Adrenal gland (tissue), 5 donors: ENCODE data around the gene SH2B2.

ENCODE experiments used
- POLR2A ChIP-seq, 2 donors: fragments of 450-650 bp; IDR thresholded peaks; one replicate each; pipeline ENCODE4 v1.6.1; 2017; ENCODE audit warnings: antibody characterized with exemption in 2 of 2, mild to moderate bottlenecking in 2 of 2, moderate library complexity in 1 of 2
- TF ChIP-seq, protein P1 (sequence below), 6 experiments: fragments of 450-650 bp in 4 of 6; fragments of 200-600 bp in 2 of 6; sonication (generic) in 1 of 6; IDR thresholded peaks; 1 replicate in 5 of 6; 2 replicates in 1 of 6; pipeline versions ENCODE4 v1.5.1 to v1.8.0; 2016 to 2021; ENCODE audit warnings: antibody characterized with exemption in 6 of 6, mild to moderate bottlenecking in 2 of 6, moderate library complexity in 1 of 6
- donor health status: DM: no; HTN: no; CAD: no.

DNA sequence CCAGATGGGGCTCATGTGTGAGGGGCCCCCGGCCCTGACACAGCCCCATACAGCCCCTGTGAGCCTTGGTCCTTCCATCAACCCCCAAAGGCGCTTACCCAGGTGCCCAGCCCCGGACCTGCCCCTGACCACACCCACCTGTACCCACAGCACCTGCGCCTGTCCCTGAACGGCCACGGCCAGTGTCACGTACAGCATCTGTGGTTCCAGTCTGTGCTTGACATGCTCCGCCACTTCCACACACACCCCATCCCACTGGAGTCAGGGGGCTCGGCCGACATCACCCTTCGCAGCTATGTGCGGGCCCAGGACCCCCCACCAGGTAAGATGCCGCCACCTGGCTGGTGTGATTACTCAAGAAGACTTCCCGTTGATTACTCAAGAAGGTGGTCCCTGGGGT lies 33.5 kb downstream of the SH2B2 start:
- TF ChIP-seq, protein P1, sequence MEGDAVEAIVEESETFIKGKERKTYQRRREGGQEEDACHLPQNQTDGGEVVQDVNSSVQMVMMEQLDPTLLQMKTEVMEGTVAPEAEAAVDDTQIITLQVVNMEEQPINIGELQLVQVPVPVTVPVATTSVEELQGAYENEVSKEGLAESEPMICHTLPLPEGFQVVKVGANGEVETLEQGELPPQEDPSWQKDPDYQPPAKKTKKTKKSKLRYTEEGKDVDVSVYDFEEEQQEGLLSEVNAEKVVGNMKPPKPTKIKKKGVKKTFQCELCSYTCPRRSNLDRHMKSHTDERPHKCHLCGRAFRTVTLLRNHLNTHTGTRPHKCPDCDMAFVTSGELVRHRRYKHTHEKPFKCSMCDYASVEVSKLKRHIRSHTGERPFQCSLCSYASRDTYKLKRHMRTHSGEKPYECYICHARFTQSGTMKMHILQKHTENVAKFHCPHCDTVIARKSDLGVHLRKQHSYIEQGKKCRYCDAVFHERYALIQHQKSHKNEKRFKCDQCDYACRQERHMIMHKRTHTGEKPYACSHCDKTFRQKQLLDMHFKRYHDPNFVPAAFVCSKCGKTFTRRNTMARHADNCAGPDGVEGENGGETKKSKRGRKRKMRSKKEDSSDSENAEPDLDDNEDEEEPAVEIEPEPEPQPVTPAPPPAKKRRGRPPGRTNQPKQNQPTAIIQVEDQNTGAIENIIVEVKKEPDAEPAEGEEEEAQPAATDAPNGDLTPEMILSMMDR (IDR thresholded peaks at IDR 0.05), result no peak
- no peak for TF ChIP-seq POLR2A (IDR thresholded peaks at IDR 0.05)
